ENCODE data around the gene DGKA.

DGKA gene

GRCh38 chr12:55937981-55938380 is 7.0 kb downstream of the DGKA start:
- no peak for DNase-seq (ENCODE audit: extremely low read depth, low read depth)
- no peak for TF ChIP-seq CTCF (IDR thresholded peaks at IDR 0.05; ENCODE audit: low read depth, low read length)

DNA sequence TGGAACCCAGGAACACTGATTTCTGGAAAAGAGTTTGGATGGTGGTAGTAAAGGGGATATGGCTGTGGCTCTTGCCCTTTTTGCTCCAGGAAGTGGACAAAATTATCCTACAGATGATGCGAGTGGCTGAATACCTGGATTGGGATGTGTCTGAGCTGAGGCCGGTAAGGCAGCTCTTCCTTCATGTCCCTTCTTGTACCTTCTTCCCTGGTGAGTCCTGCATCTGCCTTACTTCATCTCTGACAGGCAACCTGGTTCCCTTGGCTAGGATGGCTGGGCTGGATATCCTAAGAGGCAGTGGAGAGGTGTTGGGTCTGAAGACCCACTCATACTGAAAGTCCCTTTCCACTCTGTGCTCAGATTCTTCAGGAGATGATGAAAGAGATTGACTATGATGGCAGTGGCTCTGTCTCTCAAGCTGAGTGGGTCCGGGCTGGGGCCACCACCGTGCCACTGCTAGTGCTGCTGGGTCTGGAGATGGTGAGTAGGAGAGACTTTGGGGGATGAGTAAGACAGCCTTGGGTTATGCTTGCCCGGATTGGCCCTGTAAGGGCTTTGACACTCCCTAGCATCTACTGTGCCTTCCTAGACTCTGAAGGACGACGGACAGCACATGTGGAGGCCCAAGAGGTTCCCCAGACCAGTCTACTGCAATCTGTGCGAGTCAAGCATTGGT is 8.0 kb downstream of the DGKA start:
- TF ChIP-seq CTCF (IDR thresholded peaks at IDR 0.05; ENCODE audit: low read depth, low read length): no peak
- DNase-seq (ENCODE audit: extremely low read depth, low read depth): no peak

- peak; percentile 61 for DNase-seq (ENCODE audit: extremely low read depth, low read depth)
- peak; percentile 90 for TF ChIP-seq CTCF (IDR thresholded peaks at IDR 0.05; ENCODE audit: low read depth, low read length)
These were observed 9.2 kb downstream of the DGKA start for GRCh38 chr12:55940065-55940732.

DNA sequence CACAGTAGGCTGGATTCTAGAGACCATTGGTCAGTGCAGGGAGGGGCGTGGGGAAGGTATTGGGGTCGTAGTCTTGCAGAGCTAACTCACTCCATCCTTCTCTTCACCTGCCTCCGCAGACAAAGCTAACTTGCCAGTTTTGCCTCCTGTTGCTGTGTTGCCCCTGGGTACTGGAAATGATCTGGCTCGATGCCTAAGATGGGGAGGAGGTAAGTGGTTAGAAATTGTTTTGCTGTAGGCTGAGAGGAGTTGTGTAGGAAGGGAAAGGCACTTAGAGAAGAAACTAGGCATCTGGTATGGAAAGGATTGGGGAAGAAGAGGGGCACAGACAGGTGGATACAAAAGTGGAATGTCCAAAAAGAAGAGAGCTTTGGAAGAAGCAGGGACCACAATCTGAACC is 11.1 kb downstream of the DGKA start:
- no peak for DNase-seq (ENCODE audit: extremely low read depth, low read depth)
- TF ChIP-seq CTCF (IDR thresholded peaks at IDR 0.05; ENCODE audit: low read depth, low read length): no peak

DNA sequence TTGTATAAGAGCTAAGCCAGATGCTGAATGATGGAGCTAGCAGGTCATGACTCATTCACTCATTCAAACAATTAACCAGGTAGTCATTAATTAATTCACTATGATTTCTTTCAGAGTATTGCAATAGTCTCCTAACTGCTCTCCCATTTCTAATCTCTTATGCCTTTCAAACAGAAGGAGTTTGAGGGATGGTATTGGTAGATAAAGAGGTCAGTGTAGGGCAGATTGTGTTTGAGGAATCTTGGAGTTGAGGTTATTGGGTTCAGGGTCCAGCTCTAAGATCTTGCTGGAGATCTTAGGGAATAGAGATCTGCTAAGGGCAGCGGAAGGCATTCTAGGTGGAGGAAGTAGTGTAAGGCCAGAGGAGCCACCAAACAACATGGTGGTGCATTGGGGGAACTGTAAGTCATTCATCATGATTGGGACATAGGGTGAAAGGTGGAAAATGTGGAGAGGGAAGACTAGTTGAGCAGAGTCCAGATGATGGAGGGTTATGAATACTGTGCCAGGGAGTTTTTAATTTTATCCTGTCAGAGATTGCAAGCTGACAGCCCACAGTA is 11.7 kb downstream of the DGKA start:
- DNase-seq (ENCODE audit: extremely low read depth, low read depth): no peak
- TF ChIP-seq CTCF (IDR thresholded peaks at IDR 0.05; ENCODE audit: low read depth, low read length): no peak

DNA sequence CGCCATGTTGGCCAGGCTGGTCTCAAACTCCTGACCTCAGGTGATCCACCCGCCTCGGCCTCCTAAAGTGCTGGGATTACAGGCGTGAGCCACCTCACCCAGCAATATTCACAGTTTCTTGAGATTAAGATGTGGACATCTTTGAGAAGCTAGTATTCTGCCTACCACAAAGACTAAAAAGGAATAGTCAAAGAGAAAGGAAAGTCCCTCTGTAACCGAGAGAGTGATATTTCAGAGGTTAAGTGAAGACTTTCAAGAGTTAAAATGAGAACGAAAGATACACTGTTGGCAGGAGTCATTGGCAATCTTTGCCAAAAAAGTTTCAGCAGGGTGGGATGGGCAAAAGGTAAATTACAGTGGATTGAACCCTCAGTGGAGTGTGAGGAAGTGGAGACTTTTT is 15.6 kb downstream of the DGKA start:
- no peak for DNase-seq (ENCODE audit: extremely low read depth, low read depth)
- no peak for TF ChIP-seq CTCF (IDR thresholded peaks at IDR 0.05; ENCODE audit: low read depth, low read length)

- DNase-seq (ENCODE audit: extremely low read depth, low read depth): no peak
- no peak for TF ChIP-seq CTCF (IDR thresholded peaks at IDR 0.05; ENCODE audit: low read depth, low read length)
These were observed 24.4 kb downstream of the DGKA start for GRCh38 chr12:55955344-55955743.

Data from AG09319 (cell line).